ENCODE measurements around the gene TIMM17A. TPM values are rescaled to one million over a fixed set of nuclear protein-coding genes. Genes with fewer than 3 reads are reported as not detected.
"Not testable (repeated sequence)": the region's sequence is repeated elsewhere in the genome, so short reads cannot be mapped to it uniquely, and the experiment has no call there.

The TIMM17A gene
- total RNA-seq, 2 experiments from 2014 or later: 42.8 to 45.1 TPM

DNA sequence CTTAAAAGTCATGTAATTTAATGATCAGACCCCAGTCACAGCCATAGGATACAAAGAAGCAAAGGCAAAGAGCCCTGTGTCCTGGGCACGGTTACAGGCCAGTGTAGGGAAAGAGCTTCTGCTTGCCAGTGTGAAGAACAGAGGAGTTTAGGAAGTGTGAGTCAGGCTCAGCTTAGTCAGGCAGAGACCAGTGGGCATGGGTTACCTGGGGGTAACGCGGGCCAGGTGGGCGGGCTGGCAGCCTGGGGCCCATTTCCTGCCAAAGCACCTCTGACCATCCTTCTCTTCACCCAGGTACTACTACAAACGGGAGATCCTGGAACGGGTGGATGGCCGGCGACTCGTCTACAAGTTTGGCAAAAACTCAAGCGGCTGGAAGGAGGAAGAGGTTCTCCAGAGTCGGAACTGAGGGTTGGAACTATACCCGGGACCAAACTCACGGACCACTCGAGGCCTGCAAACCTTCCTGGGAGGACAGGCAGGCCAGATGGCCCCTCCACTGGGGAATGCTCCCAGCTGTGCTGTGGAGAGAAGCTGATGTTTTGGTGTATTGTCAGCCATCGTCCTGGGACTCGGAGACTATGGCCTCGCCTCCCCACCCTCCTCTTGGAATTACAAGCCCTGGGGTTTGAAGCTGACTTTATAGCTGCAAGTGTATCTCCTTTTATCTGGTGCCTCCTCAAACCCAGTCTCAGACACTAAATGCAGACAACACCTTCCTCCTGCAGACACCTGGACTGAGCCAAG lies 59.8 kb downstream of the TIMM17A start:
- Mint-ChIP-seq H3K27ac (no peak overlapping the region), H3K36me3 (ENCODE audit: low read depth) (no peaks in the 10 kb centered on the region), H3K4me3 (no peak overlapping the region), H3K4me1 (peaks cover 2% of the 10 kb centered on the region), H3K27me3 (peaks cover 1% of the 10 kb centered on the region), H3K9me3 (no peaks in the 10 kb centered on the region)
- no peak for DNase-seq
- ChIA-PET POLR2A (no interaction called here), CTCF (interaction anchor here (1.0 to 6.3 kb wide), 3 partner anchors 15 to 18 kb away, joined by 3 to 35 read pairs (median 6); no protein-coding TSS in a partner anchor)

DNA sequence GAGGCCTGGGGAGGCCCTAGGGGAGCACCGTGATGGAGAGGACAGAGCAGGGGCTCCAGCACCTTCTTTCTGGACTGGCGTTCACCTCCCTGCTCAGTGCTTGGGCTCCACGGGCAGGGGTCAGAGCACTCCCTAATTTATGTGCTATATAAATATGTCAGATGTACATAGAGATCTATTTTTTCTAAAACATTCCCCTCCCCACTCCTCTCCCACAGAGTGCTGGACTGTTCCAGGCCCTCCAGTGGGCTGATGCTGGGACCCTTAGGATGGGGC lies 60.3 kb downstream of the TIMM17A start:
- POLR2A ChIA-PET: no interaction called here
- CTCF ChIA-PET: interaction anchor here (1.0 to 2.1 kb wide), 2 partner anchors 16 to 19 kb away, joined by 3 to 6 read pairs; no protein-coding TSS in a partner anchor
- no peak for DNase-seq

DNA sequence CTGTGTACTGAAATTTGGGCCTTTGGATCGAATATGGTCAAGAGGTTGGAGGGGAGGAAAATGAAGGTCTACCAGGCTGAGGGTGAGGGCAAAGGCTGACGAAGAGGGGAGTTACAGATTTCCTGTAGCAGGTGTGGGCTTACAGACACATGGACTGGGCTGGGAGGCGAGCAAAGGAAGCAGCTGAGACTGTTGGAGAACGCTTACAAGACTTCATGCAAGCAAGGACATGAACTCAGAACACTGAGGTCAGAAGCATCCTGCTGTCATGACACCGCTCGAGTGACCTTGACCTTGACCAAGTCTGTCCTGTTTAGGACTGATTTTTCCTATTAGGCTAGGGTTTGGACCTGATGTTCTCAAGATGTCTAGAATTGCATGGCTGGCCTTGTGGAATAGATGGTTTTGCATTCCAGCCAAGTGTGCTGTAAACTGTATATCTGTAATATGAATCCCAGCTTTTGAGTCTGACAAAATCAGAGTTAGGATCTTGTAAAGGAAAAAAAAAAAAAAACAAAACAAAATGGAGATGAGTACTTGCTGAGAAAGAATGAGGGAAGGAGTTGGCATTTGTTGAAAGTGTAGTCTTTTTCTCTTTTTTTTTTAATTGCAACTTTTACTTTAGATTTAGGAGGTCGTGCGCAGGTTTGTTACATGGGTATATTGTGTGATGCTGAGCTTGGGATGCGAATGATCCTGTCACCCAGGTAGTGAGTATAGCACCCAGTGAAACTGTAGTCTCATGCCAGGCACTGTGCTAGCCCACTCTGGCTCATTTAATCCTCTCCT lies 60.9 kb downstream of the TIMM17A start:
- POLR2A ChIA-PET: no interaction called here

More for the DNA sequence above, 60.3 kb downstream of the TIMM17A start:
- no peak overlapping the region for H3K27ac Mint-ChIP-seq
- H3K4me3 Mint-ChIP-seq: no peak overlapping the region
- H3K27me3 Mint-ChIP-seq: peaks cover 1% of the 10 kb centered on the region
- H3K4me1 Mint-ChIP-seq: peaks cover 2% of the 10 kb centered on the region
- no peaks in the 10 kb centered on the region for H3K36me3 Mint-ChIP-seq (ENCODE audit: low read depth)
- no peaks in the 10 kb centered on the region for H3K9me3 Mint-ChIP-seq

DNA sequence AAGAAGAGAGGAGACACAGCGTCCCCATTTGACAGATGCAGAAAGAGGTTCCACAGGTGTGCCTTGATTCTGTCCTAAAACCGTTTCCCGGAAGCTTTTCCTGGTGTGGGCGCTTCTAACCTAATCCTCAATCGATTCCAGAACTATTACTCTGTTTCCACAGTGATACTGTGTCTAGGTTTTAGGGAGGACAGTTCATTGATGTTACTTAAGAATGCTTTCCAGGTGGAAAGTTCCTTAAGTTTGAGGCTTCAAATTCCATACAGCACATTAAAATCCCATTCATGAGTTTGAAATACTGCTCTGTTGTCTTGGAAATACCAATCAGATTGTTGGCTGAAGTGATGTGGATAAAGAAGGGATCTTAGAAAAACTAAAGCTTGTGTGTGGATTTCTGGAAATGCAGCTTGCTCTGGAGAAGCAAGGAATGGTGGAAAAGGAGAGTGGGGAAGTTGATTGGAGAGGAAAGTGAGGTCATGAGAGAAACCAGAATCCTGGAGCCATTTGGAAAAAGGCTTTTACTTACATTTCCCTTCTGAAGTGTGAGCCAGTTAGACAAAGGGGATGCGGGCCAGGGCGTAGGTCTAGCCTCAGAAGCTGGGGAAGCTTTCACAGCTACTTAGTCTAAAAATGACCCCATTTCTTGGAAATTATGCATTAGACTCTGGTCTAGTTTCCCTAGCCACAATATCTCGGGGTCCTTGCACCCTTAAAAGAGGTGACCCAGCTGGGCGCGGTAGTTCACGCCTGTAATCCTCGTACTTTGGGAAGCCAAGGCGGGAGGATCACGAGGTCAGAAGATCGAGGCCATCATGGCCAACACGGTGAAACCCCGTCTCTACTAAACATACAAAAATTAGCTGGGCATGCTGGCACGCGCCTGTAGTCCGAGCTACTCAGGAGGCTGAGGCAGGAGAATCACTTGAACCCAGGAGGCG lies 61.8 kb downstream of the TIMM17A start:
- POLR2A ChIA-PET: no interaction called here

More for the DNA sequence above, 60.9 kb downstream of the TIMM17A start:
- H3K4me1 Mint-ChIP-seq: peaks cover 2% of the 10 kb centered on the region
- no peak overlapping the region for H3K27ac Mint-ChIP-seq
- H3K36me3 Mint-ChIP-seq (ENCODE audit: low read depth): no peaks in the 10 kb centered on the region
- CTCF ChIA-PET: interaction anchor here (1.0 to 2.1 kb wide), 3 partner anchors 15 to 20 kb away, joined by 3 to 6 read pairs (median 3); no protein-coding TSS in a partner anchor
- H3K27me3 Mint-ChIP-seq: peaks cover 1% of the 10 kb centered on the region
- no peak for DNase-seq
- no peak overlapping the region for H3K4me3 Mint-ChIP-seq
- H3K9me3 Mint-ChIP-seq: no peaks in the 10 kb centered on the region

DNA sequence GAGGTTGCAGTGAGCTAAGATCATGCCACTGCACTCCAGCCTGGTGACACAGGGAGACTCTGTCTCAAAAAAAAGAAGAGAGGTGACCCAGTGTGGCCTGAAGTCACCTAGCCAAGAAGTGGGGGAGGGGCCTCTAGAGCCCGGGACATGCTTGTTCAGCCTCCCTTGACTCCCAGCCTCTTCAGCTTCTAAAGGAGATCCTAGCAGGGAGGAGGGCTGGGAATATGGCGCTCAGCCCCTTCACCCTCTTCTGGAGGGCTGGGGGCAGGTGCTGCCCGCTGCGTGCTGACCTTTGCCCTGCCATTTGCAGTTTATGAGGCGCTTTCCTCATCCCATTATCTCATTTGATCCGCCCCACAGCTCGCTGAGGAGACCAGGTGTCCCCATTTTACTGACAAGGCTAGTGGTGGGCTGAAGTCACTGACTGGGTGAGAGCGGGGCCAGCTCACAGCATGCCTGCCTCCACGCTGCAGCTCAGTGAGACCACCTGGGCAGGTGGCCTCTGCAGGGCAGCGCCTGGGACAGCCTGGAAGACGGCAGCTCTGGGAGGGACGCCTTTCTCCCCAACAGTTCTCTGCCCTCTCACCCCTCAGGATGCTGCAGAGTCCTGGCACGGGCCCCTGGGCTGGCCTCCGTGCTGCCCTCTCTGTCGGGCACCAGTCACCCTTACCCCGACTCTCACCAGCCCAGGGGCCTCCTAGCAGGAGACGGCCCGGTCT lies 62.6 kb downstream of the TIMM17A start:
- DNase-seq: no peak
- Mint-ChIP-seq H3K27ac (no peak overlapping the region), H3K9me3 (no peaks in the 10 kb centered on the region), H3K4me3 (no peak overlapping the region), H3K4me1 (peaks cover 2% of the 10 kb centered on the region), H3K36me3 (ENCODE audit: low read depth) (no peaks in the 10 kb centered on the region), H3K27me3 (peaks cover 8% of the 10 kb centered on the region)
- ChIA-PET POLR2A (no interaction called here), CTCF (interaction anchor here (1.3 kb wide), 1 partner anchor 16 kb away, joined by 3 read pairs; no protein-coding TSS in a partner anchor)

More for the DNA sequence above, 61.8 kb downstream of the TIMM17A start:
- Mint-ChIP-seq H3K4me3 (no peak overlapping the region), H3K27me3 (peaks cover 4% of the 10 kb centered on the region), H3K36me3 (ENCODE audit: low read depth) (no peaks in the 10 kb centered on the region), H3K9me3 (no peaks in the 10 kb centered on the region), H3K27ac (no peak overlapping the region), H3K4me1 (peaks cover 2% of the 10 kb centered on the region)
- CTCF ChIA-PET: interaction anchor here (1.3 to 2.1 kb wide), 2 partner anchors 16 to 17 kb away, joined by 3 to 6 read pairs; no protein-coding TSS in a partner anchor
- no peak for DNase-seq

DNA sequence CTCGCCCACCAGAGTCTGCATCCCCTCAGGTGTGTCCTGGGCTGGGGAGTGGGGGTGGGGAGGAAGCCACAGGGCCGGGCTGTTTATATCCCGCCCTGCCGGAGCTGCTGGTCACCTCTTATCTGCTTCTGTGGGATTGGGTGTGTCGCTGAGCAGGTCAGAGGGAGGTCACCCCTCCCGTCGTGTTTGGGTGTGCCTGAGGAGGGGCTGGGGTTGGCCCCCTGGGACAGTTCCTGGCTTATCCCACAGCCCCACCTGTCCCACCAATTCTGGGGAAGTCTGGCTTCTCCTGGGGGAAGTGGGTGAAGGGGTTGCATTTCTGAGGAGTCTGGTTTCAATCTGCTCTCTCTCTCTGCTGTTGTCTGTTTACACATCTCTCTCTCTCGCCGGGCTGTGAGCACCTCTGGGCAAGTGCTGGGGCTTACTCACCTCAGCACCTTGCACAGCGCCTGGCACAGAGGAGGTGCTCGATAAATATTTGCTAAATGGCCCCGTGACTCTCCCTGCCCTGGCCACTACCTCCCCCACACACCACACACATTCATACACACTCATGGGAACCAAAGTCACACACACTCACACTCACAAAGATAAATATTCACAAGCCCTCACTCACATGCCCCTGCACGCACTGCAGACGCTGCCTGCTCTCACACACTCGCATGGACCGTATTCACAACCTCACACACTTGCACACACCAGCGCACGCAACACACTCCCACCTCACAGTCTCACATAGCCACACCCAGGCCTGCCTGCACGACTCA lies 63.3 kb downstream of the TIMM17A start:
- H3K4me1 Mint-ChIP-seq: peaks cover 2% of the 10 kb centered on the region
- CTCF ChIA-PET: no interaction called here

DNA sequence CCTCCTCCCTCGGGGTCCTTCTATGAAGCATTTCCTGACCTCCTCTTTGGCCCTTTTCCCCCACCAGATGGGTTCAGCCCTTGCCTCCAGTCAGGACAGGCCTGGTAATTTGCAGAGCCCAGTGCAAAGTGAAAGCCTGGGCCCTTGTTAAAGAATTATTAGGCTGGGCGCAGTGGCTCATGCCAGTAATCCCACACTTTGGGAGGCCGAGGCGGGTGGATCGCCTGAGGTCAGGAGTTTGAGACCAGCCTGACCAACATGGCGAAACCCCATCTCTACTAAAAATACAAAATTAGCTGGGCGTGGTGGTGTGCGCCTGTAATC lies 63.9 kb downstream of the TIMM17A start:
- H3K27me3 Mint-ChIP-seq; H3K27ac Mint-ChIP-seq; H3K9me3 Mint-ChIP-seq; DNase-seq; H3K4me3 Mint-ChIP-seq; POLR2A ChIA-PET; CTCF ChIA-PET; H3K36me3 Mint-ChIP-seq (ENCODE audit: low read depth); H3K4me1 Mint-ChIP-seq: not testable (repeated sequence)

More for the DNA sequence above, 63.3 kb downstream of the TIMM17A start:
- DNase-seq: no peak
- Mint-ChIP-seq H3K9me3 (no peaks in the 10 kb centered on the region), H3K27me3 (peaks cover 8% of the 10 kb centered on the region), H3K27ac (no peak overlapping the region), H3K4me3 (no peak overlapping the region), H3K36me3 (ENCODE audit: low read depth) (no peaks in the 10 kb centered on the region)
- POLR2A ChIA-PET: no interaction called here

Small RNAs within 50 kb of the gene (microRNA-seq; reads per million reads assigned to microRNA genes)
- not detected for gene MIR6740 (ENCODE audit: borderline microRNAs expressed, borderline replicate concordance)

Other genes with a start within 250 kb of the TIMM17A start
- gene IPO9, start 126.3 kb upstream of the TIMM17A start, total RNA-seq: 10 to 100 TPM; 47.9 to 52.4 TPM
- under 1 TPM; 0.57 to 0.83 TPM for gene SHISA4, start 66.6 kb upstream of the TIMM17A start, total RNA-seq
- not detected for gene LMOD1, start 9.0 kb upstream of the TIMM17A start, total RNA-seq
- gene RNPEP, start 27.1 kb downstream of the TIMM17A start, total RNA-seq: 10 to 100 TPM; 31.0 to 32.8 TPM
- gene ELF3, start 55.1 kb downstream of the TIMM17A start, total RNA-seq: under 1 TPM; 0.22 to 0.56 TPM
- not detected for gene GPR37L1, start 167.4 kb downstream of the TIMM17A start, total RNA-seq
- gene ARL8A, start 189.2 kb downstream of the TIMM17A start, total RNA-seq: 10 to 100 TPM; 51.6 to 53.8 TPM
- 100 to 1,000 TPM; 183 to 188 TPM for gene PTPN7, start 205.1 kb downstream of the TIMM17A start, total RNA-seq
- gene LGR6, start 238.3 kb downstream of the TIMM17A start, total RNA-seq: not detected